ENCODE data around the gene GRIN3B.

GRIN3B gene

DNA sequence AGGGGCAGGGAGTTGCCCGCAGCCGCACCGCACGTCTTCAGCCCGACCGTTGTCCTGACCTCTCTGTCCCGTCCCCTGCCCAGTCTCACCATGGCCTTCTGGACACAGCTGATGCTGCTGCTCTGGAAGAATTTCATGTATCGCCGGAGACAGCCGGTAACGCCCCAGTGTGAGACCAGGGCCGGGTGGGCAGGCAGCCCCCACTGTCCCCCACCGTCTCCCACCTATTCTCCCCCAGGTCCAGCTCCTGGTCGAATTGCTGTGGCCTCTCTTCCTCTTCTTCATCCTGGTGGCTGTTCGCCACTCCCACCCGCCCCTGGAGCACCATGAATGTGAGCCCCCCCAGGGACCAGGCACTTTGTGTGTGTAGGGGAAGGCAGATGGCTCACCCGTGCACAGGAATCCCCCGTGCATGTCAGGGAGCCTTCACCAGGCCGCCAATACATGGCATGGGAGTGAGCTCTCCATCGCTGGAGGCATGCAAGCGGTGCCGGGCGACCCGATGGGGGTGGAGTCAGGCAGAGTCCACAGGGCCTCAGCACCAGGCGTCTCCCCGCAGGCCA is 41.1 kb downstream of the GRIN3B start:
- DNase-seq (ENCODE audit: insufficient read length, low spot score) (no peak), FAIRE-seq (no peak)
- TF ChIP-seq PAX5 (IDR thresholded peaks at IDR 0.05; ENCODE audit: insufficient read depth, low read length, severe bottlenecking) (no peak), POLR2A (IDR thresholded peaks at IDR 0.05; ENCODE audit: low read depth, low read length) (no peak), POLR2AphosphoS5 (IDR thresholded peaks at IDR 0.05; ENCODE audit: low read depth, low read length) (no peak), POU2F2 (IDR thresholded peaks at IDR 0.05; ENCODE audit: low read depth, low read length) (no peak), SPI1 (IDR thresholded peaks at IDR 0.05; ENCODE audit: low read depth, low read length) (no peak), TAF1 (IDR thresholded peaks at IDR 0.05; ENCODE audit: low read depth, low read length) (no peak)

- TF ChIP-seq POLR2A (IDR thresholded peaks at IDR 0.05; ENCODE audit: low read depth, low read length), result no peak
- TF ChIP-seq TAF1 (IDR thresholded peaks at IDR 0.05; ENCODE audit: low read depth, low read length), result no peak
- no peak for TF ChIP-seq PAX5 (IDR thresholded peaks at IDR 0.05; ENCODE audit: insufficient read depth, low read length, severe bottlenecking)
- TF ChIP-seq SPI1 (IDR thresholded peaks at IDR 0.05; ENCODE audit: low read depth, low read length), result no peak
- TF ChIP-seq POU2F2 (IDR thresholded peaks at IDR 0.05; ENCODE audit: low read depth, low read length), result no peak
- DNase-seq (ENCODE audit: insufficient read length, low spot score), result no peak
- no peak for FAIRE-seq
Measured at GRCh38 chr19:1041835-1042685, 41.8 kb downstream of the GRIN3B start.

DNA sequence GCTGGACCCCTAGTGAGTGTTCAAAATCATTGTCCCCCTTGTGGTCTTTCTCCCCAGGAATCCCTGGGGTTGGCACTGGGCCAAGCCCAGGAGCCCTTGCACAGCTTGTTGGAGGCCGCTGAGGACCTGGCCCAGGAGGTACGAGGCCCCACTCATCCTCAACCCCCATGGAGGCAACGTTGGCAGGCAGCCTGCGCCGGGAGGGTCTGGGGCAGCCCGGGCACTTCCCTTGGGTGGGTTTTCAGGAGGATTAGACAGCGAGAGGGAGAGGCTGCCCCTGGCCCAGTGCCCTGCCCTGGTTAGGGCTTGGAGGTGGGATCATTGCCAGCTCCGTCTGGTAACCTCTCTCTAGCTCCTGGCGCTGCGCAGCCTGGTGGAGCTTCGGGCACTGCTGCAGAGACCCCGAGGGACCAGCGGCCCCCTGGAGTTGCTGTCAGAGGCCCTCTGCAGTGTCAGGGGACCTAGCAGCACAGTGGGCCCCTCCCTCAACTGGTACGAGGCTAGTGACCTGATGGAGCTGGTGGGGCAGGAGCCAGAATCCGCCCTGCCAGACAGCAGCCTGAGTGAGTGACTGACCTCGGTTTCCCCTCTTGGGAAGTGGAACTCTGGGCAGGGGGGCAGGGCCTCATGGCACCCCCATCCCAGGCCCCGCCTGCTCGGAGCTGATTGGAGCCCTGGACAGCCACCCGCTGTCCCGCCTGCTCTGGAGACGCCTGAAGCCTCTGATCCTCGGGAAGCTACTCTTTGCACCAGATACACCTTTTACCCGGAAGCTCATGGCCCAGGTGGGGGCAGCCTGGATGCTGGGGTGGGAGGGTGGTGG is 42.7 kb downstream of the GRIN3B start:
- DNase-seq (ENCODE audit: insufficient read length, low spot score), result no peak
- FAIRE-seq, result no peak
- TF ChIP-seq POLR2A (IDR thresholded peaks at IDR 0.05; ENCODE audit: low read depth, low read length) (no peak), POLR2AphosphoS5 (IDR thresholded peaks at IDR 0.05; ENCODE audit: low read depth, low read length) (no peak), SPI1 (IDR thresholded peaks at IDR 0.05; ENCODE audit: low read depth, low read length) (no peak), PAX5 (IDR thresholded peaks at IDR 0.05; ENCODE audit: insufficient read depth, low read length, severe bottlenecking) (no peak), POU2F2 (IDR thresholded peaks at IDR 0.05; ENCODE audit: low read depth, low read length) (no peak), TAF1 (IDR thresholded peaks at IDR 0.05; ENCODE audit: low read depth, low read length) (no peak)

- FAIRE-seq, result peak; percentile 77
- DNase-seq (ENCODE audit: insufficient read length, low spot score), result peak; percentile 80
- TF ChIP-seq TAF1 (IDR thresholded peaks at IDR 0.05; ENCODE audit: low read depth, low read length), result no peak
- TF ChIP-seq POLR2A (IDR thresholded peaks at IDR 0.05; ENCODE audit: low read depth, low read length), result no peak
- no peak for TF ChIP-seq POU2F2 (IDR thresholded peaks at IDR 0.05; ENCODE audit: low read depth, low read length)
- no peak for TF ChIP-seq SPI1 (IDR thresholded peaks at IDR 0.05; ENCODE audit: low read depth, low read length)
- TF ChIP-seq PAX5 (IDR thresholded peaks at IDR 0.05; ENCODE audit: insufficient read depth, low read length, severe bottlenecking), result no peak
- no peak for TF ChIP-seq POLR2AphosphoS5 (IDR thresholded peaks at IDR 0.05; ENCODE audit: low read depth, low read length)
Measured at GRCh38 chr19:1045247-1045603, 45.0 kb downstream of the GRIN3B start.

GRCh38 chr19:1046117-1046626 is 46.0 kb downstream of the GRIN3B start:
- no peak for FAIRE-seq
- TF ChIP-seq POLR2AphosphoS5 (IDR thresholded peaks at IDR 0.05; ENCODE audit: low read depth, low read length), result no peak
- TF ChIP-seq POLR2A (IDR thresholded peaks at IDR 0.05; ENCODE audit: low read depth, low read length), result no peak
- no peak for TF ChIP-seq POU2F2 (IDR thresholded peaks at IDR 0.05; ENCODE audit: low read depth, low read length)
- TF ChIP-seq SPI1 (IDR thresholded peaks at IDR 0.05; ENCODE audit: low read depth, low read length), result no peak
- no peak for TF ChIP-seq TAF1 (IDR thresholded peaks at IDR 0.05; ENCODE audit: low read depth, low read length)
- TF ChIP-seq PAX5 (IDR thresholded peaks at IDR 0.05; ENCODE audit: insufficient read depth, low read length, severe bottlenecking), result no peak
- no peak for DNase-seq (ENCODE audit: insufficient read length, low spot score)

GRCh38 chr19:1046836-1047695 is 46.8 kb downstream of the GRIN3B start:
- peak; percentile 67 for FAIRE-seq

DNA sequence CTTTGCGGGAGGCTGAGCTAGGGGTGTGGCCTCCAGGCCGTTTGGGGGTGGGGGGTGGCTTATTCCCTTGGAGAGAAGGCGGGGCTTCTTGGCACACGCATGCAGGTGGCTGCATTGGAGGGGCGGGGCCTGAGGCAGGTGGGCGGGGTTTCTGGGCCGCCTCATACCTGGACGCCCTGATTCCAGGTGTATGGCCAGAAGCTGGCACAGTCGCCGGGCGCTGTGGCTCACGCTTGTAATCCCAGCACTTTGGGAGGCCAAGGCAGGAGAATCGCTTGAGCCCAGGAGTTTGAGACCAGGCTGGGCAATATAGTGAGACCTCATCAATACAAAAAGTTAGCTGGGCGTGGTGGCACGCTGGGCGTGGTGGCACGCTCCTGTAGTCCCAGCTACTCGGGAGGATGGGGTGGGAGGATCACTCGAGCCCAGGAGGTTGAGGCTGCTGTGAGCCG is 47.5 kb downstream of the GRIN3B start:
- DNase-seq (ENCODE audit: insufficient read length, low spot score) (no peak), FAIRE-seq (no peak)
- no peak for TF ChIP-seq POLR2AphosphoS5 (IDR thresholded peaks at IDR 0.05; ENCODE audit: low read depth, low read length)
- no peak for TF ChIP-seq POU2F2 (IDR thresholded peaks at IDR 0.05; ENCODE audit: low read depth, low read length)
- no peak for TF ChIP-seq SPI1 (IDR thresholded peaks at IDR 0.05; ENCODE audit: low read depth, low read length)
- TF ChIP-seq TAF1 (IDR thresholded peaks at IDR 0.05; ENCODE audit: low read depth, low read length), result no peak
- TF ChIP-seq POLR2A (IDR thresholded peaks at IDR 0.05; ENCODE audit: low read depth, low read length), result no peak
- no peak for TF ChIP-seq PAX5 (IDR thresholded peaks at IDR 0.05; ENCODE audit: insufficient read depth, low read length, severe bottlenecking)

More at GRCh38 chr19:1046836-1047695, 46.8 kb downstream of the GRIN3B start:
- no peak for TF ChIP-seq PAX5 (IDR thresholded peaks at IDR 0.05; ENCODE audit: insufficient read depth, low read length, severe bottlenecking)
- TF ChIP-seq POU2F2 (IDR thresholded peaks at IDR 0.05; ENCODE audit: low read depth, low read length), result no peak
- no peak for TF ChIP-seq SPI1 (IDR thresholded peaks at IDR 0.05; ENCODE audit: low read depth, low read length)
- no peak for TF ChIP-seq POLR2A (IDR thresholded peaks at IDR 0.05; ENCODE audit: low read depth, low read length)
- no peak for TF ChIP-seq TAF1 (IDR thresholded peaks at IDR 0.05; ENCODE audit: low read depth, low read length)
- TF ChIP-seq POLR2AphosphoS5 (IDR thresholded peaks at IDR 0.05; ENCODE audit: low read depth, low read length), result no peak
- DNase-seq (ENCODE audit: insufficient read length, low spot score), result no peak

- no peak for DNase-seq (ENCODE audit: insufficient read length, low spot score)
- FAIRE-seq, result no peak
- no peak for TF ChIP-seq POU2F2 (IDR thresholded peaks at IDR 0.05; ENCODE audit: low read depth, low read length)
- TF ChIP-seq SPI1 (IDR thresholded peaks at IDR 0.05; ENCODE audit: low read depth, low read length), result no peak
- no peak for TF ChIP-seq POLR2A (IDR thresholded peaks at IDR 0.05; ENCODE audit: low read depth, low read length)
- no peak for TF ChIP-seq POLR2AphosphoS5 (IDR thresholded peaks at IDR 0.05; ENCODE audit: low read depth, low read length)
- TF ChIP-seq TAF1 (IDR thresholded peaks at IDR 0.05; ENCODE audit: low read depth, low read length), result no peak
- TF ChIP-seq PAX5 (IDR thresholded peaks at IDR 0.05; ENCODE audit: insufficient read depth, low read length, severe bottlenecking), result no peak
Measured at GRCh38 chr19:1049106-1049505, 48.9 kb downstream of the GRIN3B start.

All from GM12891 (cell line).